Measurements from ENCODE around the gene BMS1.

DNA sequence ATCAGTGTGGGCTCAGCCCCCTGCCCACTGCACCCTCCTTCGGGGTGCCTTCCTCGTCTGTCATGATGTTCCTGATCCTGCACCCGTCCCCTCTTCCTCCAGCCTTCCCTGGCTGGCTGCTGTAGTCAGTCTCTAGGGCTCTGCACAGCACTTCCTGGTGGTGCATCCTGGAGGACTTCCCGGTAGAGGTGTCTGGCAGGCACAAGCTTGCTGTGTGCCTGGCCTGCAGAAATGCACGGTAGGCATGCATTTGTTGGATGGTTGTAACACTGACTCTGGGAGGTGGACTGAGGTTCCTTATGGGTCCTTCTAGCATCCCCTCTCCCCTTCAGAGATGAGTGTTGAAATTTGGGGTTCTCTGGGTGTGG lies 92.8 kb downstream of the BMS1 start:
- TF ChIP-seq, protein P1, sequence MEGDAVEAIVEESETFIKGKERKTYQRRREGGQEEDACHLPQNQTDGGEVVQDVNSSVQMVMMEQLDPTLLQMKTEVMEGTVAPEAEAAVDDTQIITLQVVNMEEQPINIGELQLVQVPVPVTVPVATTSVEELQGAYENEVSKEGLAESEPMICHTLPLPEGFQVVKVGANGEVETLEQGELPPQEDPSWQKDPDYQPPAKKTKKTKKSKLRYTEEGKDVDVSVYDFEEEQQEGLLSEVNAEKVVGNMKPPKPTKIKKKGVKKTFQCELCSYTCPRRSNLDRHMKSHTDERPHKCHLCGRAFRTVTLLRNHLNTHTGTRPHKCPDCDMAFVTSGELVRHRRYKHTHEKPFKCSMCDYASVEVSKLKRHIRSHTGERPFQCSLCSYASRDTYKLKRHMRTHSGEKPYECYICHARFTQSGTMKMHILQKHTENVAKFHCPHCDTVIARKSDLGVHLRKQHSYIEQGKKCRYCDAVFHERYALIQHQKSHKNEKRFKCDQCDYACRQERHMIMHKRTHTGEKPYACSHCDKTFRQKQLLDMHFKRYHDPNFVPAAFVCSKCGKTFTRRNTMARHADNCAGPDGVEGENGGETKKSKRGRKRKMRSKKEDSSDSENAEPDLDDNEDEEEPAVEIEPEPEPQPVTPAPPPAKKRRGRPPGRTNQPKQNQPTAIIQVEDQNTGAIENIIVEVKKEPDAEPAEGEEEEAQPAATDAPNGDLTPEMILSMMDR (conservative IDR thresholded peaks at IDR 0.05; ENCODE audit: low read depth, low read length), result no peak
- TF ChIP-seq EZH2 (IDR thresholded peaks at IDR 0.05; ENCODE audit: borderline replicate concordance, low read depth, low read length, poor library complexity, severe bottlenecking), result no peak
